ENCODE measurements around the gene COL4A2. TPM values are rescaled to one million over a fixed set of nuclear protein-coding genes. Genes with fewer than 3 reads are reported as not detected.
A peak's percentile ranks its signal among the peaks of the same experiment; 100 is the strongest.

The COL4A2 gene
- total RNA-seq, 4 donors from 2014 or later, result 51.2 to 85.8 (median 70.5) TPM

GRCh38 chr13:110338441-110339101 lies 31.5 kb downstream of the COL4A2 start:
- no peaks in the 10 kb centered on the region for H3K27me3 ChIP-seq
- intact Hi-C loops (cut with DNase I; ENCODE audit: low total_unique reads), result no loop called here
- H3K4me1 ChIP-seq, result peaks cover 23 to 54% of the 10 kb centered on the region in 2 donors
- ATAC-seq, result peak; percentile 17 to 51
- H3K36me3 ChIP-seq, result no peaks in the 10 kb centered on the region
- no peak for TF ChIP-seq CTCF (IDR thresholded peaks at IDR 0.05 in 4 of 5, conservative IDR thresholded peaks at IDR 0.05 in 1 of 5)
- no peak for TF ChIP-seq POLR2A (IDR thresholded peaks at IDR 0.05)
- H3K27ac ChIP-seq, result peak overlapping the region; percentile 70 to 78 (median 76)
- peak in 1 of 2 donors; percentile 51 for DNase-seq
- H3K4me3 ChIP-seq, result no peak overlapping the region
- in situ Hi-C loops (cut with MboI; ENCODE audit: low sequenced_read_pairs in 4 of 4), result no loop called here
- H3K9me3 ChIP-seq, result no peaks in the 10 kb centered on the region

- intact Hi-C loops (cut with DNase I; ENCODE audit: low total_unique reads), result no loop called here
- Histone ChIP-seq H3K4me3 (no peak overlapping the region), H3K9me3 (no peaks in the 10 kb centered on the region), H3K27ac (peak overlapping the region; percentile 70 to 78 (median 76)), H3K4me1 (peaks cover 23 to 54% of the 10 kb centered on the region in 2 donors), H3K36me3 (no peaks in the 10 kb centered on the region), H3K27me3 (no peaks in the 10 kb centered on the region)
- TF ChIP-seq CTCF (IDR thresholded peaks at IDR 0.05 in 4 of 5, conservative IDR thresholded peaks at IDR 0.05 in 1 of 5) (no peak), POLR2A (IDR thresholded peaks at IDR 0.05) (no peak)
- ATAC-seq (no peak), DNase-seq (no peak)
- in situ Hi-C loops (cut with MboI; ENCODE audit: low sequenced_read_pairs in 4 of 4), result no loop called here
Observed at GRCh38 chr13:110339263-110339662, 32.2 kb downstream of the COL4A2 start.

DNA sequence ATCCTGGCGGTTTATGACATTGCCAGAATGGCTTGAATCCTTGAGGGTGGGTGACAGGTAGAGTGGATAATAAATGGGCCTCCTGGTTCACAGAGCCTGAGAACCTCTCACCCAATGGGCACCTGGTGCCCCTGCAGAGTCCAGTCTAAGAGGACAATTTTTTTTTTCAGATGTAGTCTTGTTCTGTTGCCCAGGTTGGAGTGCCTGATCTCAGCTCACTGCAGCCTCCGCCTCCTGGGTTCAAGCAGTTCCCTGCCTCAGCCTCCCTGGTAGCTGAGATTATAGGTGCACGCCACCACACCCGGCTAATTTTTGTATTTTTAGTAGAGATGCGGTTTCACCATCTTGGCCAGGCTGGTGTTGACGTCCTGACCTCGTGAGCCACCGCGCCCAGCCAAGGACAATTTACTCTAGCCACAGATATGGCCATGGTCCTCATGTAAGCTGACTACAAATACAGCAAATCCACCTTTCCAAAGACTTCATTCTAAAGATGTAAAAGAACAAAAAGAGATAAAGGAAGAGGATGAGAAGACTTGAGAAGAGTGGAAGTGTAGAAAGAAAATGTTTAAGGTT lies 33.0 kb downstream of the COL4A2 start:
- intact Hi-C loops (cut with DNase I; ENCODE audit: low total_unique reads) (loop anchor here (10.0 kb wide), 1 partner anchor 55 kb away; no protein-coding TSS in a partner anchor), in situ Hi-C loops (cut with MboI; ENCODE audit: low sequenced_read_pairs in 4 of 4) (no loop called here)
- no peaks in the 10 kb centered on the region for H3K27me3 ChIP-seq
- ATAC-seq (no peak), DNase-seq (no peak)
- no peaks in the 10 kb centered on the region for H3K9me3 ChIP-seq
- no peak for TF ChIP-seq CTCF (IDR thresholded peaks at IDR 0.05 in 4 of 5, conservative IDR thresholded peaks at IDR 0.05 in 1 of 5)
- TF ChIP-seq POLR2A (IDR thresholded peaks at IDR 0.05), result no peak
- H3K4me1 ChIP-seq, result peaks cover 23 to 54% of the 10 kb centered on the region in 2 donors
- no peaks in the 10 kb centered on the region for H3K36me3 ChIP-seq
- peak overlapping the region in 2 of 4 donors; percentile 5 to 18 for H3K4me3 ChIP-seq
- H3K27ac ChIP-seq, result peak overlapping the region; percentile 70 to 78 (median 76)

- no peaks in the 10 kb centered on the region for H3K27me3 ChIP-seq
- TF ChIP-seq POLR2A (IDR thresholded peaks at IDR 0.05) (peak; percentile 21 to 35), CTCF (IDR thresholded peaks at IDR 0.05 in 4 of 5, conservative IDR thresholded peaks at IDR 0.05 in 1 of 5) (no peak)
- H3K27ac ChIP-seq, result peak overlapping the region; percentile 70 to 78 (median 76)
- peak overlapping the region in 3 of 4 donors; percentile 3 to 18 (median 6) for H3K4me3 ChIP-seq
- ATAC-seq, result peak; percentile 43 to 61
- in situ Hi-C loops (cut with MboI; ENCODE audit: low sequenced_read_pairs in 4 of 4) (no loop called here), intact Hi-C loops (cut with DNase I; ENCODE audit: low total_unique reads) (loop anchor here (10.0 kb wide), 1 partner anchor 54 kb away; no protein-coding TSS in a partner anchor)
- DNase-seq, result peak; percentile 16 to 56
- H3K36me3 ChIP-seq, result no peaks in the 10 kb centered on the region
- no peaks in the 10 kb centered on the region for H3K9me3 ChIP-seq
- H3K4me1 ChIP-seq, result peaks cover 23 to 46% of the 10 kb centered on the region in 2 donors
Observed at GRCh38 chr13:110340812-110341444, 33.8 kb downstream of the COL4A2 start.
